Loucy (cell line): ENCODE results near the gene SEMA3F.

ENCODE experiments used
- H2AFZ ChIP-seq: fragments of 200-600 bp; sonication (generic); 2 replicates; pipeline ENCODE4 v1.6.0; 2016; ENCODE audit warnings: antibody characterized with exemption, mild to moderate bottlenecking, low read length, moderate library complexity
- H3F3A ChIP-seq: fragments of 200-600 bp; 2 replicates; pipeline ENCODE4 v1.6.0; 2016; ENCODE audit warnings: antibody characterized with exemption, low read depth, mild to moderate bottlenecking
- H3K27me3 ChIP-seq: fragments of 200-600 bp; sonication (generic); 2 replicates; pipeline ENCODE4 v1.6.1; 2014; ENCODE audit warnings: low read length, mild to moderate bottlenecking; ENCODE audit not compliant: insufficient read depth, poor library complexity, severe bottlenecking
- H3K36me3 ChIP-seq: fragments of 200-600 bp; sonication (generic); 2 replicates; pipeline ENCODE4 v1.6.1; 2016; ENCODE audit warnings: low read length; ENCODE audit not compliant: insufficient read depth
- H3K4me1 ChIP-seq: fragments of 200-600 bp; sonication (generic); 2 replicates; pipeline ENCODE4 v1.5.1; 2014; ENCODE audit warnings: low read length, mild to moderate bottlenecking; ENCODE audit not compliant: insufficient read depth, poor library complexity, severe bottlenecking
- H3K4me2 ChIP-seq: fragments of 200-600 bp; sonication (generic); 2 replicates; pipeline ENCODE4 v1.6.0; 2014; ENCODE audit warnings: antibody characterized with exemption, low read length, low read depth, mild to moderate bottlenecking; ENCODE audit not compliant: poor library complexity, severe bottlenecking
- H3K4me3 ChIP-seq: fragments of 200-600 bp; sonication (generic); 2 replicates; pipeline ENCODE4 v1.5.1; 2014; ENCODE audit warnings: low read length, mild to moderate bottlenecking, mixed read lengths; ENCODE audit not compliant: poor library complexity, severe bottlenecking
- H3K79me2 ChIP-seq: fragments of 200-600 bp; sonication (generic); 2 replicates; pipeline ENCODE4 v1.6.1; 2014; ENCODE audit warnings: low read length; ENCODE audit not compliant: insufficient read depth
- H3K9ac ChIP-seq: fragments of 200-600 bp; sonication (generic); 2 replicates; pipeline ENCODE4 v1.6.0; 2014; ENCODE audit warnings: mild to moderate bottlenecking, low read depth, low read length, moderate library complexity; ENCODE audit not compliant: poor library complexity, severe bottlenecking
- H3K9me2 ChIP-seq: fragments of 200-600 bp; sonication (generic); replicated peaks from 2 replicates; pipeline ENCODE4 v1.6.1; 2016; ENCODE audit warnings: low read depth, low read length, mixed read lengths
- H3K9me3 ChIP-seq: fragments of 200-600 bp; sonication (generic); 2 replicates; pipeline ENCODE4 v1.6.1; 2014; ENCODE audit warnings: mild to moderate bottlenecking, antibody characterized with exemption, low read length, low read depth; ENCODE audit not compliant: insufficient read depth
- H4K20me1 ChIP-seq: fragments of 200-600 bp; sonication (generic); 2 replicates; pipeline ENCODE4 v1.6.0; 2014; ENCODE audit warnings: antibody characterized with exemption, low read length, mild to moderate bottlenecking; ENCODE audit not compliant: insufficient read depth, poor library complexity, severe bottlenecking
- CTCF ChIP-seq: fragments of 200-600 bp; sonication (generic); conservative IDR thresholded peaks from 2 replicates; pipeline ENCODE4 v1.5.1; 2014; ENCODE audit warnings: mild to moderate bottlenecking, antibody characterized with exemption, low read length
- EZH2phosphoT487 ChIP-seq: fragments of 200-600 bp; IDR thresholded peaks from 2 replicates; pipeline ENCODE4 v1.6.1; 2018; ENCODE audit warnings: antibody characterized with exemption, mild to moderate bottlenecking, moderate library complexity, borderline replicate concordance

SEMA3F gene

DNA sequence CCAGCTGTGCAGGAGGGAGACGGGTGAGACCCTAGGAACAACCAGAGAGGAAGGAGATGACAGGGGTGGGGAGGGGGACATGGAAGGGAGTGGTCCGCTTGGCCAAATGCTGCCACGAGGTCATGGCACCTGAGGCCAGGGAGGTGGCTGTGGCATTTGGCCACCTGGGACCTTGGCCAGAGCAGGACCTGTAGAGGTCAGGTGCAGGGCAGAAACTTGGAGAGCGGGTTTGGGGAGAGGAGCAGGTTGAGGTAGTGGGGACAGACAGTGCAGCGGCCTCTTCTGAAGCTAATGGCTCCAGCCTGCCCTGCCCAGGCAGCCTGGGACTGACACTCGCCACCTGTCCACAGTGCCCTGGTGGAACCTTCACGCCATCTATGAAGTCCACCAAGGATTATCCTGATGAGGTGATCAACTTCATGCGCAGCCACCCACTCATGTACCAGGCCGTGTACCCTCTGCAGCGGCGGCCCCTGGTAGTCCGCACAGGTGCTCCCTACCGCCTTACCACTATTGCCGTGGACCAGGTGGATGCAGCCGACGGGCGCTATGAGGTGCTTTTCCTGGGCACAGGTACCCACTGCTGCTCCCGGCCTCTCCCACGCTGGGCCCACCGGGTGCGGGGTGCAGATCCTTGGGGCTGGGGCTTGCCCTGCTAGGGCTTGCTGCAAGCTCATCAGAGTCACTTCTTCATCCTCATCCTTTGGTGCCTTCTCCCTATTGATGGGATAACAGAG lies 29.3 kb downstream of the SEMA3F start:
- no peaks in the 10 kb centered on the region for H3K9me2 ChIP-seq
- no peaks in the 10 kb centered on the region for H3K36me3 ChIP-seq
- no peaks in the 10 kb centered on the region for H3F3A ChIP-seq
- no peak overlapping the region for H2AFZ ChIP-seq
- no peaks in the 10 kb centered on the region for H3K27me3 ChIP-seq
- H3K9ac ChIP-seq: no peak overlapping the region
- H3K4me2 ChIP-seq: no peak overlapping the region
- H4K20me1 ChIP-seq: no peaks in the 10 kb centered on the region
- TF ChIP-seq CTCF (no peak), EZH2phosphoT487 (no peak)
- no peak overlapping the region for H3K4me3 ChIP-seq
- H3K4me1 ChIP-seq: no peaks in the 10 kb centered on the region
- H3K9me3 ChIP-seq: no peaks in the 10 kb centered on the region
- H3K79me2 ChIP-seq: no peaks in the 10 kb centered on the region

- Histone ChIP-seq H3K27me3 (no peaks in the 10 kb centered on the region), H4K20me1 (no peaks in the 10 kb centered on the region)
- TF ChIP-seq EZH2phosphoT487 (no peak), CTCF (no peak)
These were observed 30.1 kb downstream of the SEMA3F start for GRCh38 chr3:50185230-50185629.

DNA sequence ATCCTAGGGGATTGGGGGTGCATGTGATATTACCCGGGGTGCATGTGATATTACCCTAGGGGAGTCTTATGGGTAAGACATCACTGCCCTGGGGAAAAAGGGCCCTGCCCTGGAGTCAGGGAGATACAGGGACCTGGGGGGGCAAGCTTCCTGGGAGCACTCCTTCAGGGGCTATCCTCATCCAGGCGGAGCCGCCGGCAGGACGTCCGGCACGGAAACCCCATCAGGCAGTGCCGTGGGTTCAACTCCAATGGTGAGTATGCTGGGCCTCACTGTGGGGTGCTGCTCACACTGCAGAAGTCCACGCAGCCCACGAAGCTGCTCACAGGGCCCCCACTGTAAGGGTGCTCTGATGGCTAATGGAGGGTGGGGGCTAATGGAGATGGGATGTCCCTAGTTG lies 31.0 kb downstream of the SEMA3F start:
- Histone ChIP-seq H3K79me2 (no peaks in the 10 kb centered on the region), H3K4me1 (no peaks in the 10 kb centered on the region), H2AFZ (no peak overlapping the region), H3K36me3 (no peaks in the 10 kb centered on the region), H4K20me1 (no peaks in the 10 kb centered on the region), H3K9me2 (no peaks in the 10 kb centered on the region), H3K27me3 (no peaks in the 10 kb centered on the region), H3F3A (no peaks in the 10 kb centered on the region), H3K9ac (no peak overlapping the region), H3K4me2 (no peak overlapping the region), H3K4me3 (no peak overlapping the region), H3K9me3 (no peaks in the 10 kb centered on the region)
- TF ChIP-seq CTCF: no peak
- TF ChIP-seq EZH2phosphoT487: no peak

More at GRCh38 chr3:50185230-50185629, 30.1 kb downstream of the SEMA3F start:
- no peaks in the 10 kb centered on the region for H3F3A ChIP-seq
- no peaks in the 10 kb centered on the region for H3K79me2 ChIP-seq
- no peak overlapping the region for H2AFZ ChIP-seq
- no peak overlapping the region for H3K9ac ChIP-seq
- no peak overlapping the region for H3K4me2 ChIP-seq
- H3K4me1 ChIP-seq: no peaks in the 10 kb centered on the region
- no peak overlapping the region for H3K4me3 ChIP-seq
- H3K9me3 ChIP-seq: no peaks in the 10 kb centered on the region
- H3K9me2 ChIP-seq: no peaks in the 10 kb centered on the region
- H3K36me3 ChIP-seq: no peaks in the 10 kb centered on the region
